ENCODE data around the gene PTPN12.

DNA sequence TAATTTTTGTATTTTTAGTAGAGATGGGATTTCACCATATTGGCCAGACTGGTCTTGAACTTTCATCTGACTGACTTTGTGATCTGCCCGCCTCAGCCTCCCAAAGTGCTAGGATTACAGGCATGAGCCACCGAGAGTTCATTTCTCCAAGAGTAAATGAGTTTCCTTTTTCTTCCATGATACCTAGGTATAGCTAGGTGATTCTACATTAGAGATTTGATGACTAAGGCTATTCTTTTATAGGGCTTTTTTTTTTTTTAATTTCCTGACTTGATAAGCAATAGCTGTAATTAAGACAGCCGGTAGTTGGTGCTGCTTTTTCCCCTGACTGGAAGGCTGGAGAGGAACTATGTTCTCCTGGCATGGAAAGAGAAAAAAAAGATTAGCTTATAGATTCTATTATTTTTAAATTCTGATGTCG is 3.3 kb downstream of the PTPN12 start:
- TF ChIP-seq, protein P1, sequence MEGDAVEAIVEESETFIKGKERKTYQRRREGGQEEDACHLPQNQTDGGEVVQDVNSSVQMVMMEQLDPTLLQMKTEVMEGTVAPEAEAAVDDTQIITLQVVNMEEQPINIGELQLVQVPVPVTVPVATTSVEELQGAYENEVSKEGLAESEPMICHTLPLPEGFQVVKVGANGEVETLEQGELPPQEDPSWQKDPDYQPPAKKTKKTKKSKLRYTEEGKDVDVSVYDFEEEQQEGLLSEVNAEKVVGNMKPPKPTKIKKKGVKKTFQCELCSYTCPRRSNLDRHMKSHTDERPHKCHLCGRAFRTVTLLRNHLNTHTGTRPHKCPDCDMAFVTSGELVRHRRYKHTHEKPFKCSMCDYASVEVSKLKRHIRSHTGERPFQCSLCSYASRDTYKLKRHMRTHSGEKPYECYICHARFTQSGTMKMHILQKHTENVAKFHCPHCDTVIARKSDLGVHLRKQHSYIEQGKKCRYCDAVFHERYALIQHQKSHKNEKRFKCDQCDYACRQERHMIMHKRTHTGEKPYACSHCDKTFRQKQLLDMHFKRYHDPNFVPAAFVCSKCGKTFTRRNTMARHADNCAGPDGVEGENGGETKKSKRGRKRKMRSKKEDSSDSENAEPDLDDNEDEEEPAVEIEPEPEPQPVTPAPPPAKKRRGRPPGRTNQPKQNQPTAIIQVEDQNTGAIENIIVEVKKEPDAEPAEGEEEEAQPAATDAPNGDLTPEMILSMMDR (IDR thresholded peaks at IDR 0.05; ENCODE audit: low read depth, low read length): no peak
- TF ChIP-seq POLR2A (IDR thresholded peaks at IDR 0.05; ENCODE audit: extremely low read depth, insufficient read length) (no peak), MYC (IDR thresholded peaks at IDR 0.05; ENCODE audit: low read depth, low read length) (no peak)
- TF ChIP-seq, protein P2, sequence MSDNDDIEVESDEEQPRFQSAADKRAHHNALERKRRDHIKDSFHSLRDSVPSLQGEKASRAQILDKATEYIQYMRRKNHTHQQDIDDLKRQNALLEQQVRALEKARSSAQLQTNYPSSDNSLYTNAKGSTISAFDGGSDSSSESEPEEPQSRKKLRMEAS (IDR thresholded peaks at IDR 0.05; ENCODE audit: low read depth, low read length): no peak

Data from NB4 (cell line).